Activated naive CD8-positive, alpha-beta T cell (primary cell): ENCODE results near the gene LRRC25.
"Not testable (repeated sequence)": the region's sequence is repeated elsewhere in the genome, so short reads cannot be mapped to it uniquely, and the experiment has no call there.

Experiments used
- H3K27ac Mint-ChIP-seq: one replicate; pipeline ENCODE4 v1.8.0; 2021; ENCODE audit warnings: mixed read lengths
- H3K27me3 Mint-ChIP-seq: one replicate; pipeline ENCODE4 v1.8.0; 2021; ENCODE audit warnings: mixed read lengths
- H3K36me3 Mint-ChIP-seq: one replicate; pipeline ENCODE4 v1.8.0; 2021; ENCODE audit warnings: mixed read lengths
- H3K4me1 Mint-ChIP-seq: one replicate; pipeline ENCODE4 v1.8.0; 2021; ENCODE audit warnings: low read depth, mixed read lengths
- H3K4me3 Mint-ChIP-seq: one replicate; pipeline ENCODE4 v1.8.0; 2021; ENCODE audit warnings: mild to moderate bottlenecking, mixed read lengths
- H3K9me3 Mint-ChIP-seq: one replicate; pipeline ENCODE4 v1.8.0; 2021; ENCODE audit warnings: low read depth, mixed read lengths

Gene LRRC25

DNA sequence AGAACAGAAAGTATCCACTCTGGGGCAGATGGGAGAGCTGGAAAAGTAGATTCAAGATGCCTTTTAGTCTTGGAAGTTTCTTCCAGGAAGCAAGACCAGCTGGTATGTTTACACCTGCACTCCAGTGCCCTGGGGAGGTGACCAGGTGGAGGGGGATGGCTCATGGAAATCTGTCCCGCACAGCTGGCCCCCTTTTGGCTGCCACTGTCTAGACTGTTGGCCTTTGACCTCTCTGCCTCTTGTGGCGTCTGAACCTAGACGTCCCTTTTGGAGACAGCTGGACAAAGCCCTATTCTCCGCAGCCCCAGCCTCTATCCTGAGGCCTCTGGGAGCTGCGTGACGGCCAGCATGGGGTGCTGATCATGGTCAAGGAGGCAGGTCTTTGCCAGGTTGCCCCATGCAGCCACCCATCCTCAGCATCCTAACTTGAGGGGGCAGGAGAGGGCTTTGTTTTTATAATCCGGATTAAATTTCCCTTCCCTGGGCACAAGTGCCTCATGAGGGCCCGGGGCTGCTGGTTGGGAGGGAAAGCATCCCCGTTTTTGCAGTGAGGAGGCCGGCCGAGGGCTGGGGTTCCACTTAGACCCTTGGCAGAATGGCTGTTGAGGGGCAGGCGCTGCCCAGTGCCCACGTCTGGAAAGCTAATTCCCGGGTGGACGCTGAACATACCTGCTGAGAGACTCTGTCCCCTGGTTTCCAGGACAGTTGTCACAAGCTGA, 28.8 kb downstream of the LRRC25 start:
- Mint-ChIP-seq H3K9me3 (no peaks in the 10 kb centered on the region), H3K27me3 (no peaks in the 10 kb centered on the region), H3K4me3 (no peak overlapping the region), H3K27ac (no peak overlapping the region), H3K36me3 (peaks cover 4% of the 10 kb centered on the region), H3K4me1 (peaks cover 3% of the 10 kb centered on the region)

DNA sequence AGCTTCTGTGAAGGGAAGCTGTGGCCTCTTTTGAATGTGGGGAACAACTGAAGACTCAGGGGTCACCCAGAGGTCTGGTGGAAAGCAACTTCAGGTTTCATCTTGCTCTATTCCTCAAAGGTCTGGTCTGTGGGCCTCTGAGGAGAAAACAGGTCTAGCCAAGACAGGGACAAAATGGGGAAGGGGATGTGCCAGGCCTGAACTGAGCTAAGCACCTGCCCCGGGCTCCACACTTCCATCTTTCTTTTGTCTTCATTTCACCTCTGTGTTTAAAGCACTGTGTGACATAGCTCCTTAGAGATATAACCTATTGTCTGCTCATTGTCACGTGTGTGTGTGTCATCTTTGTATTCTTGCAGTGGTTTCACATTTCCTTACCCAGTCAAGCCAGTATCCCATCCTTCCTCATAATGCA, 31.4 kb downstream of the LRRC25 start:
- Mint-ChIP-seq H3K4me3 (no peak overlapping the region), H3K9me3 (no peaks in the 10 kb centered on the region), H3K27ac (no peak overlapping the region), H3K4me1 (no peaks in the 10 kb centered on the region), H3K36me3 (peaks cover 7% of the 10 kb centered on the region), H3K27me3 (no peaks in the 10 kb centered on the region)

GRCh38 chr19:18364826-18365528, 32.4 kb downstream of the LRRC25 start:
- Mint-ChIP-seq H3K36me3 (peaks cover 7% of the 10 kb centered on the region), H3K9me3 (no peaks in the 10 kb centered on the region), H3K27me3 (no peaks in the 10 kb centered on the region), H3K4me1 (no peaks in the 10 kb centered on the region), H3K4me3 (no peak overlapping the region), H3K27ac (no peak overlapping the region)

GRCh38 chr19:18364277-18364825, 33.1 kb downstream of the LRRC25 start:
- H3K27ac Mint-ChIP-seq, H3K36me3 Mint-ChIP-seq, H3K4me3 Mint-ChIP-seq, H3K4me1 Mint-ChIP-seq, H3K9me3 Mint-ChIP-seq, H3K27me3 Mint-ChIP-seq: not testable (repeated sequence)

DNA sequence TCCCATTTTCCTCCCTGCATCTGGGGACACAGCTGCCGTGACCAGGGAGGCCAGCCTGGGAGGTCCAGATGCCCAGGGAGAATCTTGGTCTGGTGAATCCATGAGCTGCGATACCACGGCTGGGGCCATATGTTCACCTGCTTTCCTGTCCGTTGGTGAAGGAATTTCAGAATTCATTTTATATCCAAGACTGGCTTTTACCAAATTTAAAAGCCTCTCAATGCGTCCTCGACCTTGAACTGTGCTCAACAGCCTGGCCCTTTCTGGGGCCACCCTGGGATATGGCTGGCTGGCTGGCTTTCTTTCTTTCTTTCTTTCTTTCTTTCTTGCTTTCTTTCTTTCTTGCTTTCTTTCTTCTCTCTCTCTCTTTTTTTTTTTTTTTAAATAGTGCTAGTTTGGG, 33.6 kb downstream of the LRRC25 start:
- H3K4me1 Mint-ChIP-seq: no peaks in the 10 kb centered on the region
- H3K4me3 Mint-ChIP-seq: no peak overlapping the region
- H3K27me3 Mint-ChIP-seq: no peaks in the 10 kb centered on the region
- H3K27ac Mint-ChIP-seq: no peak overlapping the region
- no peaks in the 10 kb centered on the region for H3K9me3 Mint-ChIP-seq
- peaks cover 9% of the 10 kb centered on the region for H3K36me3 Mint-ChIP-seq

DNA sequence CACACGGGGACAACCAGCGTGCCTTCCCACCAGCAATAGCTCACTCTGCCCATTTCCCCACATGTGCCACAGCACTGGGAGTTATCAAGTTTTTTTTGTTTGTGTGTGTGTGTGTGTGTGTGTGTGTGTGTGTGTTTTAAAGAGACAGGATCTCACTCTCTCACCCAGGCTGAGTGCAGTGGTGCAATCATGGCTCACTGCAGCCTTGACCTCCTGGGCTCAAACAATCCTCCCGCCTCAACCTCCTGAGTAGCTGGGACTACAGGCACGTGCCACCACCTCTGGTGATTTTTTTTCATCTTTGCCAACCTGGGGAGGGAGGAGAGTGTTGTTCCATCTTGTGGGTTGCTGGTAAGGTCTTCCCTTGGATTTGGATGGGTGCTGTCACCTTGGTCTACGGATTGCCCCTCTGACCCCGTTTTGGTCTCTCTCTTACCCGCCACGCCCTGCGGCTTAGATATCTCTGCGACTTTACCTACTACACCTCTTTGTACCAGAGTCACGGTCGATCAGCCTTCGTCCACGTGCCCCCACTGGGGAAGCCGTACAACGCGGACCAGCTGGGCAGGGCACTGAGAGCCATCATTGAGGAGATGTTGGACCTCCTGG, 34.4 kb downstream of the LRRC25 start:
- Mint-ChIP-seq H3K4me1 (no peaks in the 10 kb centered on the region), H3K27ac (no peak overlapping the region)

GRCh38 chr19:18361646-18362045, 35.8 kb downstream of the LRRC25 start:
- H3K36me3 Mint-ChIP-seq: peaks cover 9% of the 10 kb centered on the region
- H3K4me1 Mint-ChIP-seq: no peaks in the 10 kb centered on the region
- no peak overlapping the region for H3K27ac Mint-ChIP-seq
- no peaks in the 10 kb centered on the region for H3K9me3 Mint-ChIP-seq
- no peak overlapping the region for H3K4me3 Mint-ChIP-seq
- no peaks in the 10 kb centered on the region for H3K27me3 Mint-ChIP-seq

More for the DNA sequence above, 34.4 kb downstream of the LRRC25 start:
- H3K9me3 Mint-ChIP-seq: no peaks in the 10 kb centered on the region
- H3K27me3 Mint-ChIP-seq: no peaks in the 10 kb centered on the region
- peaks cover 9% of the 10 kb centered on the region for H3K36me3 Mint-ChIP-seq
- no peak overlapping the region for H3K4me3 Mint-ChIP-seq

DNA sequence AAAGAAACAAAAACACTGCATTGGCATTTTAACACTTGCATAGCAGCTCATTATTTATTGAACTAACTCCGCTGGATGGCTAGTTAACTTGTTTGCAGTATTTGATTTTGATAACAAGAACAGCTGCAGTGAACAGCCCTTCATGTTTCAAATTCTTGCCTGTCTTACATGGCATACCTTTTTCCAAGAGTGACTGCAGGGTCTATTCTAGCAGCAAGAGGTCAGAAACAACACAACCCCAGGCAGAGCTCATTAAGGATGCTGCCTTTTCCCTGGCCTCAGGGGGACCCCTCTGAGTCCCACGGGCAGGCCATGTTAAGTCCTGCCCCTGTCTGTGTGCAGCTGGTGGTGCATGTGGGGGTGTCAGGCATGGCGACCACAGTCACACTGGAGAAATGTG, 40.4 kb downstream of the LRRC25 start:
- peaks cover 6% of the 10 kb centered on the region for H3K36me3 Mint-ChIP-seq
- no peak overlapping the region for H3K4me3 Mint-ChIP-seq
- no peaks in the 10 kb centered on the region for H3K27me3 Mint-ChIP-seq
- no peak overlapping the region for H3K27ac Mint-ChIP-seq
- no peaks in the 10 kb centered on the region for H3K9me3 Mint-ChIP-seq
- H3K4me1 Mint-ChIP-seq: no peaks in the 10 kb centered on the region

DNA sequence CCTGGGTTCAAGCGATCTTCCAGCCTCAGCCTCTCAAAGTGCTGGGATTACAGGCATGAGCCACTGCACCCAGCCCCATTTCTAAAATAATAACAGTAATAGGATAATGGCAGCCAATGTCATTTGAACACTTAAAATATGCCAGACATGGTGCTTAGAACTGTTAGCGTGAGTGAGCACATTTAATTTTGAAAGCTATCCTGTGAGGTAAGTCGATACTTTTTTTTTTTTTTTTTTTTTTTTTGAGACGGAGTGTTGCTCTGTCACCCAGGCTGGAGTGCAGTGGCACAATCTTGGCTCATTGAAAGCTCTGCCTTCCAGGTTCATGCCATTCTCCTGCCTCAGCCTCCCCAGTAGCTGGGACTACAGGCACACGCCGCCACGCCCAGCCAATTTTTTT, 42.7 kb downstream of the LRRC25 start:
- peak overlapping the region; percentile 28 for H3K27ac Mint-ChIP-seq
- H3K4me3 Mint-ChIP-seq: not testable (repeated sequence)

GRCh38 chr19:18353378-18354005, 43.9 kb downstream of the LRRC25 start:
- no peaks in the 10 kb centered on the region for H3K27me3 Mint-ChIP-seq

More for the DNA sequence above, 42.7 kb downstream of the LRRC25 start:
- not testable (repeated sequence) for H3K4me1 Mint-ChIP-seq, H3K27me3 Mint-ChIP-seq, H3K36me3 Mint-ChIP-seq, H3K9me3 Mint-ChIP-seq

DNA sequence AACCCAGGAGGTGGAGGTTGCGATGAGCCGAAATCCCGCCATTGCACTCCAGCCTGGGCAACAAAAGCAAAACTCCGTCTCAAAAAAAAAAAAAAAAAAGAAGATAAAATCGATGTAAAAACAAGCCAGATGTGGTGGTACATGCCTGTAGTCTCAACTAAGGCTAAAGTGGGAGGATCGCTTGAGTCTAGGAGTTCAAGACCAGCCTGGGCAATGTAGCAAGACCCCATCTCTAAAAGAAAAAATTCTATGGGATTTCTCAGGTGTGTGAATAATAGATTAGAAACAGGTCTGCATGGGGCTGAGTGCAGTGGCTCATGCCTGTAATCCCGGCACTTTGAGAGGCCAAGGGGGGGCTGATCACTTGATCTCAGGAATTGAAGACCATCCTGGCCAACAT, 45.9 kb downstream of the LRRC25 start:
- Mint-ChIP-seq H3K4me1 (peaks cover 5% of the 10 kb centered on the region), H3K27ac (no peak overlapping the region), H3K4me3 (no peak overlapping the region), H3K9me3 (no peaks in the 10 kb centered on the region), H3K27me3 (no peaks in the 10 kb centered on the region), H3K36me3 (peaks cover 6% of the 10 kb centered on the region)

More at GRCh38 chr19:18353378-18354005, 43.9 kb downstream of the LRRC25 start:
- H3K36me3 Mint-ChIP-seq: peaks cover 6% of the 10 kb centered on the region
- H3K9me3 Mint-ChIP-seq: no peaks in the 10 kb centered on the region
- no peak overlapping the region for H3K27ac Mint-ChIP-seq
- H3K4me1 Mint-ChIP-seq: peaks cover 3% of the 10 kb centered on the region
- H3K4me3 Mint-ChIP-seq: no peak overlapping the region

GRCh38 chr19:18350490-18350889, 46.9 kb downstream of the LRRC25 start:
- Mint-ChIP-seq H3K4me1 (peaks cover 8% of the 10 kb centered on the region), H3K36me3 (peaks cover 6% of the 10 kb centered on the region), H3K4me3 (no peak overlapping the region), H3K9me3 (no peaks in the 10 kb centered on the region), H3K27ac (no peak overlapping the region), H3K27me3 (no peaks in the 10 kb centered on the region)

GRCh38 chr19:18349524-18350128, 47.8 kb downstream of the LRRC25 start:
- Mint-ChIP-seq H3K4me1 (peaks cover 8% of the 10 kb centered on the region), H3K9me3 (no peaks in the 10 kb centered on the region), H3K27me3 (no peaks in the 10 kb centered on the region), H3K36me3 (peaks cover 6% of the 10 kb centered on the region), H3K27ac (no peak overlapping the region), H3K4me3 (no peak overlapping the region)

DNA sequence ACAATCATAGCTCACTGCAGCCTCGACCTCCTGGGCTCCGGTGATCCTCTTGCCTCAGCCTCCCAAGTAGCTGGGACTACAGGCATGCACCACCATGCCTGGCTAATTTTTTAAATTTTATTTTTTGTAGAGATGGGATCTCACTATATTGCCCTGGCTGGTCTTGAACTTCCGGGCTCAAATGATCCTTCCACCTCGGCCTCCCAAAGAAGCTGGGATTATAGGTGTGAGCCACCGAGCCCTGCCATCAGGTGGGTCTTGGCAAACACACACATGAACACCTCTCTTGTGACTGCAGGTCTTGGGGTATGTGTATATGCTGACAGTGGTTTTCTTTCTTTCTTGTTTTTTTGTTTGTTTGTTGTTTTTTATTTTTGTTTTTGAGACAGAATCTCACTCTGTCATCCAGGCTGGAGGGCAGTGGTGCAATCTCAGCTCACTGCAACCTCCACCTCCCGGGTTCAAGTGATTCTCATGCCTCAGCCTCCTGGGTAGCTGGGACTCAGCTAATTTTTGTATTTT, 48.5 kb downstream of the LRRC25 start:
- not testable (repeated sequence) for H3K9me3 Mint-ChIP-seq, H3K27me3 Mint-ChIP-seq

More for the DNA sequence above, 48.5 kb downstream of the LRRC25 start:
- H3K27ac Mint-ChIP-seq, H3K4me1 Mint-ChIP-seq, H3K36me3 Mint-ChIP-seq, H3K4me3 Mint-ChIP-seq: not testable (repeated sequence)
